Fibroblast of skin of right biceps (primary cell): Measurements from ENCODE around the gene CEP120.
A peak's percentile ranks its signal among the peaks of the same experiment; 100 is the strongest.
"Not testable (repeated sequence)": the region's sequence is repeated elsewhere in the genome, so short reads cannot be mapped to it uniquely, and the experiment has no call there.

Source experiments
- DNase-seq: peaks from one replicate; pipeline ENCODE4 v3.0.0-alpha.2; 2013

CEP120 gene

DNA sequence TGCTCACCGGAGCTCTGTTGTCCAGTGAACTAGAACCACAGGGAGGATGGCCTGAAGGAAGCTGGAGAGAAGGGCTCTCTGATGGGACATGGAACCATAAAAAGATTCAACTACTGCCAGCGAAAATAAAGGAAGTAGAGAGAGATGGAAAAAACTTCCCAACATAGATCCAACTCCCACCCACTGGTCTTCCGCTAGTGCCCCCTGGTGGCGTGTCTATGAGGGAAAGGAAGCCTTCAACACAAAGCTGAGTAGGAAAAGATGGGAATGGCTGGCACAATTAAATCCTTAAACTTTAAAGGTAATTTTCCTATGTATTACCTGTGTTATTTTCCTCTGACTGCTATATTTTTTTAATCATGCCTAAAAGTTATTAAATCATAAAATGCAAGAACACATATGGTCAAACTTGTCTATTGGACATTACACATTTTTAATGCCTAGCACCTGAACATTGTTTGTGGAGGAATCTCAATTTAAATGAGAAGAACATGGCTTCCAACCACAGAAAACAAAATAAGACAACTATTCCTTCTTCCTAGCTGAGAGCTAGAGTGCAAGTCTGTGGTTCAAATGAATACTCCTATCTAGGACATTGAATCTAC lies 51.5 kb downstream of the CEP120 start:
- peak; percentile 42 for DNase-seq

DNA sequence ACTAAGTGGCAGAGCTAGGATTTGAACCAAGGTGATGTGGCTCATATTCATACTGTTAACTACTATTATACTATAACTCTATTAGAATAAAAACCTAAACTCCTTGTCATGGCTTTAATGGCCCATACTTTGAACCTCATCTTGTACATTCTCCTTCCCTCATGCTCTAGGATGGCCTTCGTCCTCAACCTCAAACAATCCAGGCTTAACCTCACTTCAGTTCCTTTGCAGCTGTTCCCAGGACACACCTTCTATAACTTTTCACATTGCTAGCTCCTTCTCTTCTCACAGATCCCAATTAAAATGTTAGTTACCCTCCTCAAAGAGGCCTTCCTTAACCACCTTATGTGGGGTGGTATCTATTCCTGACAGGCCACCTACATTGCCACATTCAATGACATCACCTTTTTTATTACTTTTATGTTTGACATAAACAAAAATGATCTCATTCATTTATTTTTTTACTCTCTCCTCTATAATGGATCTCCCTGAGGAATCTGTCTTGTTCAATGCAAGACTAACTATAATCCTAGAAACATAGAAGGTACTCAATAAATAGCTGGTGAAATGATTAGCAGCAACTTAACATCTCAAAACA lies 53.7 kb downstream of the CEP120 start:
- DNase-seq = no peak

DNA sequence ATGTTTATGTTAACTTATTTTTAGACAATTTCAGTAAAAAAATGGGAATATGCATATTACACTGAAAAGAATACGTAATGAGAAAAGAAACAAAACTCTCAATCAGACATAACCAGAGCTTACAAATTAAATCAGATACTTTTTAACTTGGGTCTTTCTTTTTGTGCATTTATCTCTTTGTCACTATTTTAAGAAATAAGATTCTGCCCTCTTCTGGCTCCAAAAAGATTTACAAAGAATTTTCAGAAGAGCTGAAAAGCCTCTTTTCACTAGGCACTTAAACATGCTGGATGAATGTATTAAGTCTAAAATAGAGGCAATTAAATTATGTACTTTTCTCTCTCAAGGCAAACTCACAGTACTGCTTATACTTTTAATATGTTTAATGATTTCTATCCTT lies 55.5 kb downstream of the CEP120 start:
- peak; percentile 8 for DNase-seq

DNA sequence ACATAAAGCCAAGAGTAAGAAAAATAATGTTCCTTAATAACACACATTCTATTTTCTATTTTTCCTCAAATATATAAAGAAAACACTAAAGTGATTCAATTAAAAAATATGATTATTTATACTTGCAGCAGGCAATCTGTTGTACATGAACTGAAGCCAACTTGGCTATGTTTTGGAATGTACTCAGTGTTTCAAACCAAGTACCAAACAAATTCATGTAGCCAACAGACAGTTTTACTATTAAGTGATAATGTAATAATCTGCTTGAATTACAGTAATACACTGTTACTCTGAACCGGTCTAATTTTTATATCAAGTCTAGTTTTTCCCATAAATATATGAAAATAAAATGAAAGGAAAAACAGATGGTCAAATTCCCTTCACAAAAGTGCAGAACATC lies 58.0 kb downstream of the CEP120 start:
- DNase-seq = no peak

DNA sequence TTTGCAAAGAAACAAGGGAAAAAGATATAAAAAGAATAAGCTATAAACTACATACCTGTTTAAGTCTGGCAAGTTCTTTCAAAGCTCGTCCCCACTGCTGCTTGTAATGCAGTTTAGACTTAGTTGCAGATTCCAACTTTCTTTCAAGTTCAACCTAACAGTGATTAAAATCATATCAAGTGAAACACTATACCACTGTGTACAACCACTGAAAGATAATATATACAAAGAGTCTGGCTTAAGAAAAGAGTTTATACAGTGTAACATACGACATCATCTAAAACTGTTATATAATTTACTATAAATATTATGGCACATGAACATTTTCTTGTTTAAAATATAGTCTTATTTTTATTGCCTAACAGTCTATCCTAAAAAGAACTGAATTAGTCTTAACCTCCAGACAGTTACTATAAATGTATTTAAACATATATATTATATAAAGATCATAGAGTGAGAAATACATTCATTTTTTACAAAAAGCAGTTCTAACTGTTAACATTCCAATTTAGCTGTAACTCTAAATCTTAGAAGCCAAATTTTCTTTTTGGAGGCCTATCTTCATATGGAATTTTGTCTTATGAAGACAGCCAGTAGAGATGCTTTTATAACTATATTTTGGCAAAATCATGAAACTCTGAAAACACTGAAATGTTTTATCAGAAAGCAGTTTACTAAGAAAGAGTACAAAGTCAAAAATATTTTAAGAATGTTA lies 58.6 kb downstream of the CEP120 start:
- no peak for DNase-seq

DNA sequence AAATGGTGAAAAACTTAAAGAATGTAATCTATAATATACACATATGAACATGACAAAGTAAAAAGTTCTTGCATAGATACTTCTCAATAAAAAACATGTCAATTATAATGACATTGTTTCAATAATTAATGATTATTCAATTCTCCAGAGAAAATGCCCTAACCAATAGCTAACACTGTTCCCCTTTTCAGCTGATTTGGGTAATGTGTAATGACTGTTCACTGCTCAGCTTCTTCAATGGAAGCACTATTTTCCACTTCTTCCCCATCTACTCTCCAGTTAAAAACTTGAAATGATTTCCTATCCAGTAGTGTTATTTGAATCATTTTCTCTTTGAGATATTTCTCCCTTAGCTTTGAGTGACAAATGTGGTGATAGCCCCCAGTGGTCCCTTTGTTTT lies 62.3 kb downstream of the CEP120 start:
- DNase-seq = no peak

DNA sequence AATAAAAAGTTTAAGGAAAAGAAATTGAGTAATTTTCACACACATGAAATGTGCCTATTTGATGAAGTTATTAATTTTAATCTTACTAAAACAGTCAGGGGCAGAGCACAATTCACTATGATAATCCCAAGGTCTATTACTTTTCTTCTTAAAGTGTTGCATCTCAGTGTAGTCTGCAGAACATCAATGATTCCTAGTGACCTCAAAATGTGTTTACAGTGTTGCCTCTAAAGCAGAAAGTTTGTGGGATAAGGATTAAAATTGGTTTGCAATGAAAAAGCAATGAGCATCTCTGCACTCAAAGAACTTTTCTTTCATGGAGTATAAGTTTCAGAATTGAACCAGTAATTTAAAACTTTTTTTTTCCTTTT lies 63.0 kb downstream of the CEP120 start:
- no peak for DNase-seq

DNA sequence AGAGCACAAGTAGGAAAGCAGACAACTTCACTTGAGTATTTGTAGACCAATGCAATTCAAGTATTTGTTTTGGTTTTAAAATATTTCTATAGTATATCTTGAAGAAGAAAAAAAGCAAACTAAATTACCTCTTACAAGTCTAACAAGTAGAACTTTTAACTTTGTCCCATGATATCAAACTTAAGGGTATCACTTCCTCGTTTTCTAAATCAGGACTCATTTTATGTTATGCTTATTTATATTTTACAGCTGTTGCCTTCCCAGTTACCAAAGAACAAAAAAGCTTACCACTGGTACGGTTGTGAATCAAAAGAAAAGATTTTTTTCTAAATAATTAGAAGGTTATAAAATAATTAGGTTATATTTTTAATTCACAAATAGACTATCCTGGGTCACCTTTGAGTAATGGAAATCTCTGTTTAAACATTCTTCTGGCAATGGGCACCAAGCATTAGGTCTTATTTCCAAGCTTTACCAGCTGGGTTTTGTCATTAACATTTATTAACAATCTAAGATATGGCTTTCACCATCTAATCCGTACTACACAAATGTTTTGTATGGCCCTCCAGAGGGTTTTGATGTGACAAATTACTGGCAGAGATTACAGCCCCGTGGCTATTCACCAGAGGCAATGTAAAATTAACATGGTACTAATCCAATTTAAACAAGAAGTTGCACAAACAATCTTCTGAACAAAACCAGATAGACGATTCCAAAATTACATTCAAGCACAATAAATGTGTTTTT lies 63.6 kb downstream of the CEP120 start:
- DNase-seq = peak; percentile 2

DNA sequence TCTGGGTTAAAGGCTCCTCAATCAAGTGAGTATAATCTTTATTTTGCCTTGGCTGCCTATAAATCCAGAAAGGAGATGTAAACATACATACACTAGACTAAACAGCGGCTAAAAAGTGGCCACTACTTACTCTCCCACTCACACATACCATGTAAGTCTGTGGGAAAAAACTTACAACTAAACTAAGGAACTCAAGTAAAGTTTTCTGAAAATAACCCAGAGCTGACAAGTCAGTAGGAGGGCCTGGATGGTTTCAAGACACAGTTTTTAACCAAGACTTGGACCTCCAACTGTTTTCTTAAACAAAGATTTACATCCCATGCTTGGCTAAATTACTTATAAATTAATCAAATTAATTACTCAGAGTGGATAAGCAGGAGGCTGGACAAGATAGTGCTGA lies 64.5 kb downstream of the CEP120 start:
- no peak for DNase-seq

DNA sequence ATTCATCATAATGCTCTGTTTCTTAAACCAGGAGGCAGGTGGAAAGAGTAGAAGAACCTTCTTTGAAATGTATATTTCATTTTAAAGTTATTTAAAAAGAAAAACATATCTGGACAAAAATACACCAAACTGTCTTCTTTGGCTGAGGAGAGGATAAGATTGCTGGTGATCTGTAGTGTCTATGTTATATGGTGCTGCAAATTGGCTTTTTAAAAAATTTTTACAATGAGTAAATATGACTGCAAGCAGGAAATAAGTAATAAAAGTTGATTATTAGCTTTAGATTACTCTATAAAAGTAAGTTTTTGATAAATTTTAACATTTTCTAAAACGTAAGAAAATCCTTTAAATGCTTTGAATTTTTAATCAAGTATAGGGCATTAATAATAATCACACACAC lies 64.9 kb downstream of the CEP120 start:
- DNase-seq = no peak

DNA sequence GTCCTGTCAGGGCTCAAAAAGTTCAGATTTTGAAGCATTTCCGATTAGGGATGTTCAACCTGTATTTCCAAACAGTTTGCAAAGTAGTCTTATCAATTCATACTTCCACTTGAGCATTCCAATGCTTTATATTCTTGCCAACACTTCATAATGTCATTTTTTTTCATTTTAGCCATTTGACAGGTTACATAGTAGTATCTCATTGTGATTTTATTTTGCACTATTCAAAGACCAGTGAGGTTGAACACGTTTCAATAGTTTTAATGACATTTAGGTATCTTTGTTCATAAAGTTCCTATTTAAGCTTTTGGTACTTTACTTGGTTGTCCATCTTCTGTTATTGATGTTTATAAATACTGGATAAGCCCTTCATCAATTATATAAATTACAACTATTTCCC lies 71.4 kb downstream of the CEP120 start:
- no peak for DNase-seq

DNA sequence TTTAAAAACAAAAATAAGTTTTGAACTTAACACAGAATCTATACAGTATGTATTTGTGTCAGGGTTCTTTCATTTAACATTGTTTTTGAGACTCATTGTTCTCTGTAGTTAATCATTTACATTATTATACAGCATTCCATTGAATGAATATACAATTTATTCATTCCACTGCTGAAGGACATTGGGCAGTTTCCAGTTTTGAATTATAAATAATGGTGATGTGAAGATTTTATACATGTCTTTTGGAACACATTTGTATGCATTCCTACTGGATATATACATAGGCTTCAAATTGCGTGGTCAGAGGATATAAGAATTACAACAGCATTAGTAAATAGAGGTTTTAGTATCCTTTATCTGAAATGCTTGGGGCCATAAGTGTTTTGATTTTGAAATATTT lies 72.0 kb downstream of the CEP120 start:
- DNase-seq = peak; percentile 61

DNA sequence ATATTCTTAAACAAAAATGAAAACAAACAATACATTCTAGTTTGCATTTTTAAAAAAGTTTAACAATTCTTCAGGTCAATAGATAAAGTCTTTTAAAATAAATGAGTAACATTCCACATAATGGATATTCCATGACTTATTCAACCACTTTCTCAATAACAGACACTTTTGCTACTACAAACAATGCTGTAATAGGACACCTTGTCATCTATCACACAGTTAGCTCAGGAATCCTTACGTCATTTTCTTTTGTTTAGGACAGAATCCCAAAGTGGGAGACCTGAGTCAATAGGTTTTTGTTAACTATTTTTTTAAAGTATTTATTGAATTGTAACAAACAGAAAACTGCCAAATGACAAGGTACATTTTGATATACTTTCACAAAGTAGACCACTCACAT lies 72.5 kb downstream of the CEP120 start:
- peak; percentile 12 for DNase-seq

DNA sequence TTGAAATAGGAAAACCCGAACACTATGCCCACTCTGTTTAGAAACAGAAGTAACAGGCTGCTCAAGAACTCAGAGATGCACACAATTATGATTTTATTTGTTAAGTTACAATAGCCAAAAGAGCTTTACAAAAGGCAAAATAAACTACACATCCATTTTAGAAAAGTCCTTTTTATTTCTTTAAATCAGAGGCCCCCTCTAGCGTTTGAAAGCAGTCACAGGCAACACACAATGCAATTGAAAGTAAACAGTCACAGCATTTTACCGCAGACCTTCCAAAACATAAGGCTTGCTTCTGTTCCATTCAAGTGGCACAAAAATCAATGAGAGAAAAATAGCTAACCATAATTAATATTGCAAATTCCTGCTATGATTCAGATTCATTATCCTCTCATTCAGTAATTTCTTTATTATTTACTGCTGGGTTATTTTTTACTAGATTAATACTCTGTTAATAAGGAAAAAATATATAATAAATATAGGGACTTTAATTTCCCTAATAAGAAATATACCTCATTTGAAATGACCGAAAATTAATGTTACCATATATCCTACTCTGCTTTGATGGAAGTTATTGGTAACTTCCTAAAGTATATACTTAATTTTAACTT lies 78.3 kb downstream of the CEP120 start:
- peak; percentile 44 for DNase-seq

DNA sequence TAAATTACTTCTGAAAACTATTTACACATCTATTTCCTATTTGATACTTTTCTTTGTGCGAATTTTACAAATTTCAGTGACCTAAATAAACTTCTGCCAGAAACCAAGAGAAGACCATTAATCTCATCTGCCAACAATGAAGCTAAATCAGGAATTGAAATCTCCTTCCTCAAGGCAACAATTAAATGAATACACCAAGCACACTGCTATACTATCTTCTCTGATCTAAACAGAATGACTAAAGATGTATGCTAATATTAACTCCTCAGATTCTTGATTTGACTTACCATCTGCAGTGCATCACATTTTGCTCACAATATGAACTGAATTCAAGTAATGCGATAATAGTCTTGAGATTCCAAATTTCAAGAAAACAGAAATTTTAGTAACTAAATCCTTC lies 82.3 kb downstream of the CEP120 start:
- DNase-seq = no peak

DNA sequence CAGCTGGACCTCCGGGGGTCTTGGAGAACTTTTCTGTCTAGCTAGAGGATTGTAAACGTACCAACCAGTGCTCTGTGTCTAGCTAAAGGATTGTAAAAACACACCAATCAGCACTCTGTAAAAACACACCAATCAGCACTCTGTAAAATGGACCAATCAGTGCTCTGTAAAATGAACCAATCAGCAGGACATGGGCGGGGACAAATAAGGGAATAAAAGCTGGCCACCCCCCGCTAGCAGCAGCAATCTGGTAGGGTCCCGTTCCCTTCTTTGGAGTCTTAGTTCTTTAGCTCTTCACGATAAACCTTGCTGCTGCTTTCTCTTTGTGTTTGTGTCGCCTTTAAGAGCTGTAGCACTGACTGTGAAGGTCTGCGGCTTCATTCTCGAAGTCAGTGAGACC lies 114.8 kb downstream of the CEP120 start:
- not testable (repeated sequence) for DNase-seq

DNA sequence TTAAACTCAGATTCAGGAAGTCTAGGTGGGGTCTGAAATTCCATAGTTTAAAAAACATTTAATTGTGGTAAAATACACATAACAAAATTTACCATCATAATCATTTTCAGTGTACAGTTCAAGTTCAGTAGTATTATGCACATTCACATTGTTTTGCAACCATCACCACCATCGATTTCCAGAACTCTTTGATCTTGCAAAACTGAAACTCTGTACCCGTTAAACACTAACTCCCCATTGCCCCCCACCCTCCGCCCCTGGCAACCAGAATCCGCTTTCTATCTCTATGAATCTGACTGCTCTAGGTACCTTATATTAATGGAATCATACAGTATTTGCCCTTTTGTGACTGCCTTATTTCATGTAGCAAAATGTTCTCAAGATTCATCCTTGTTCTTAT lies 117.5 kb downstream of the CEP120 start:
- DNase-seq = no peak

DNA sequence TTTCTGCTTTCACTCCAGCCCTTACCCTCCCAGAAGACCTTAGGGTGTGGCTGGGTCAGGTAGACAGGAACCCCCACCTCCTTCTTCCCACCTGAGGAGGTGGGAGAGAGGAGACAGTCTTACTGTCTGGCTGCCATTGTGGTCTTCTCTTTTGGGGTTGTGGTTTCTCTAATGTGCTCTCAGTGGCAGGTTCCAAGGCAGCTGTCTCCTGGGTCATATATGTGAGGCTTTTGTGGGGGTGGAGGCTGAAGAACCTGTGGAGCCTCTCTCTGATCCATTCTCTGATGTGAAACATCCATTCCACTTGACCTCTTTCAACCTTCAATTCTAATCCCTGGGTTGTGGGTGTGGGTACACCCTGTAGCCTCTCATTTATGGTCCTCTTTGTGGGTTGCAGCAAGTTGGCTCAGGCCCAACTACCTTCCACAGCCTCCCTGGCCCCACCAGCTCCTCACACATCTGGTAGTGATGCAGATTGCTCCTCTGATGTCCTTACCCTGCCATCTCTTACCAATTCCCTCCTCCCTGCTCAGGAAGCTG lies 118.4 kb downstream of the CEP120 start:
- DNase-seq = no peak

DNA sequence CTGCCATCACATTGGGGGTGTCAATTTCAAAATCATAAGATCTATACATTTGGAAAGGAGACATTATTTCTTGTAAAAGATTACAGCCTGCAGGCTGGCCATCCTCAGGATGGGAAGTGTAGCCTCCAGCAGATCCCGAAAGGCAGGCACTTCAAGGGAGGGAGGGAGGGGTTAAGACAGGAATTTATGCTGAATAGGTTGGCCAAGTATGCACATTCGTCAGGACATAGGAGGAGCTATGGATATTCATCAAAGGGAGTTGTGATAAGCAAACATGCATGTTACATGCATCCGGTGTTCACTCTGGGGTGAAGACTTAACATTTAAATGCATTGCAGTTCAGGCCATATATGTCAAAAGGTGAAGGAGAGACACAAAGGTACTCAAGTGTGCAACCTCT lies 119.4 kb downstream of the CEP120 start:
- no peak for DNase-seq

DNA sequence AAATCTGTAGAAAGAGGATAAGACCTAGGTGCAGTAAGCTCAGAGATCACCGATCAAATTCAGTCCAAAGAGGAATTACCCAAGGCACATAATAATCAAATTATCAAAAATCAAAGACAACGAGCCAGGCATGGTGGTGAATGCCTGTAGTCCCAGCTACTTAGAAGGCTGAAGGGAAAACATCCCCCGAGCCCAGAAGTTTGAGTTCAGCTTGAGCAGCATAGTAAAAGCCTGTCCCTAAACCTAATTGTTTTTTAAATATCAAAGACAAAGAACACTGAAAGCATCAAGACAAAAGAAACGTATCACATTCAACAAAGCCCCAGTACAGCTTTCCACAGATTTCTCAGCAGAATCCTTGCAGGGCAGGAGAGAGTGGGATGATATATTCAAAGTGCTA lies 122.9 kb downstream of the CEP120 start:
- DNase-seq = no peak

DNA sequence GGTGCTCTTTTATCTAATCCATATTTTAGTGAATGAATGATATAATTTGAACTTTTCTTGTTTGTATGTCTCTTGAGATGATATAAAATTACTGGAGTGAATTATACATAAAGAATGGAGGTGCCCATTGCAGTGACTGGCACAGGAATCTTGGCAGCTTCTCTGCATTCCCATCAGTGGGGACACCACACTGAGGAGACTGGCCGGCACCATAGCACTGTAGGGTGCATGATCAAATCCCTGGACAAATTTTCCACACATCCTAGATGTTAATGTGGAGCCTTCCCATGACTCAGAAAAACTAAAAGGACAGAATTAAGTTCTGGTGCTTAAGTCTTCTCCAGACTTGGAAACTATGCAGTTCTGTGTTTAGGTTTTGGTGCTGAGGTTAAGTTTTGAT lies 124.1 kb downstream of the CEP120 start:
- no peak for DNase-seq

DNA sequence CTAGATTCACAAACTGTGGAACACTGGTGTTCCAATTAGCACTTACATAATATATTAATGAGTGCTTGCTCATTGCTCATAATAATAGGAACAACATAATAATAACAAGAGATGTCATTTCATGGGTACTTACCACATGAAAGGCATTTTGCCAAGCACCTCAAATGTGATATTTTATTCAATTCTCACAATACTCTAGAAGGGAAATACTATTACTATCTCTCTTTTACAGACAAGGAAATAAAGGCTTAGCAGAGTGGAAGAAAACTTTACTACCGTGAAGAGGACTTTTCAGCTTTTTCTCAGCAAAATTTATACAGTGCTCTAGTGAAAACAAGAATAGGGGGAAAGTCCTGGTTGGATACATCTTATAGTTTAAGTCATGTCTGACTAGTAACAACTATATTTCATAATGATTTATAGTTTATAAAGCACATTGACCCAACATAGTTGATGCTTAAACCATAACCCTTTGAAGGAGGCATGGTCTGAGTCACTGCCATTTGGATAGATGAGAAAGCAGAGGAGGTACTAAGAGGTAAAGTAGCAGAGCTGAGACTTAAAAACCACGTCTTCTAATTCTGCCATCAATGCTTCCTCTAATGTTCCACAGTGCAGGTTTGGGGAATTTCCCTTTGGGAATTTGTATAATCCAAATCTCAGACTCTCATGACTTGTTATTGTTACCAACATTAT lies 124.7 kb downstream of the CEP120 start:
- no peak for DNase-seq

DNA sequence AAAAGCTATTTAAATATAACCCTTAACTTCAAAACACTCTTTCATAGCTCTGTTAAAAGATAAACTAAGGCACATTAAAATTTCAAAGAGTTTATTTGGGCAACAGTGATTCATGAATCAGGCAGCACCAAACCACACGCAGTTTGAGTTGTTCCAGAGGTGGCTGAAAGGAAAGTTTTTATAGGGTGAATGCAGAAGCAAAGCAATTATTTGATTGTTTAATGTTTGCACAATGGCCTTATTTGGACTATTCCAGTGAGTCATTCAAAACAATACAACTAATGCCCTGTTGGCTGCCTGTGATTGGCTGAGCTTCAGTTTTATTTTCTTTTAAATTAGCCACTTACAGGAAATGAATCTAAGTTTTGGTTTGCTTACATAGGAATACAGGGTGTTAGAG lies 125.3 kb downstream of the CEP120 start:
- DNase-seq = no peak
